ENCODE measurements around the gene ANKH.

Gene ANKH

GRCh38 chr5:14718778-14719177 is 152.8 kb downstream of the ANKH start:
- Histone ChIP-seq H3K9me2 (replicated peaks; ENCODE audit: control insufficient read depth, low read length) (no peaks in the 10 kb centered on the region), H3K36me3 (ENCODE audit: control insufficient read depth, low read length) (peaks cover 24% of the 10 kb centered on the region), H3K4me1 (ENCODE audit: control insufficient read depth, low read length) (no peaks in the 10 kb centered on the region), H3K4me2 (ENCODE audit: low read length) (no peak overlapping the region), H3F3A (ENCODE audit: control insufficient read depth, insufficient read depth) (no peaks in the 10 kb centered on the region), H3K4me3 (ENCODE audit: low read length) (no peak overlapping the region), H4K20me1 (ENCODE audit: control insufficient read depth, insufficient read depth, low read depth, low read length) (no peaks in the 10 kb centered on the region), H3K79me2 (ENCODE audit: control insufficient read depth, low read length) (no peaks in the 10 kb centered on the region), H3K9me3 (ENCODE audit: control insufficient read depth, insufficient read depth, low read length) (no peaks in the 10 kb centered on the region), H3K27me3 (ENCODE audit: control insufficient read depth, low read length) (no peaks in the 10 kb centered on the region), H3K27ac (ENCODE audit: low read depth, low read length) (no peak overlapping the region)
- TF ChIP-seq EZH2phosphoT487 (IDR thresholded peaks at IDR 0.05; ENCODE audit: borderline replicate concordance, low read length) = no peak

DNA sequence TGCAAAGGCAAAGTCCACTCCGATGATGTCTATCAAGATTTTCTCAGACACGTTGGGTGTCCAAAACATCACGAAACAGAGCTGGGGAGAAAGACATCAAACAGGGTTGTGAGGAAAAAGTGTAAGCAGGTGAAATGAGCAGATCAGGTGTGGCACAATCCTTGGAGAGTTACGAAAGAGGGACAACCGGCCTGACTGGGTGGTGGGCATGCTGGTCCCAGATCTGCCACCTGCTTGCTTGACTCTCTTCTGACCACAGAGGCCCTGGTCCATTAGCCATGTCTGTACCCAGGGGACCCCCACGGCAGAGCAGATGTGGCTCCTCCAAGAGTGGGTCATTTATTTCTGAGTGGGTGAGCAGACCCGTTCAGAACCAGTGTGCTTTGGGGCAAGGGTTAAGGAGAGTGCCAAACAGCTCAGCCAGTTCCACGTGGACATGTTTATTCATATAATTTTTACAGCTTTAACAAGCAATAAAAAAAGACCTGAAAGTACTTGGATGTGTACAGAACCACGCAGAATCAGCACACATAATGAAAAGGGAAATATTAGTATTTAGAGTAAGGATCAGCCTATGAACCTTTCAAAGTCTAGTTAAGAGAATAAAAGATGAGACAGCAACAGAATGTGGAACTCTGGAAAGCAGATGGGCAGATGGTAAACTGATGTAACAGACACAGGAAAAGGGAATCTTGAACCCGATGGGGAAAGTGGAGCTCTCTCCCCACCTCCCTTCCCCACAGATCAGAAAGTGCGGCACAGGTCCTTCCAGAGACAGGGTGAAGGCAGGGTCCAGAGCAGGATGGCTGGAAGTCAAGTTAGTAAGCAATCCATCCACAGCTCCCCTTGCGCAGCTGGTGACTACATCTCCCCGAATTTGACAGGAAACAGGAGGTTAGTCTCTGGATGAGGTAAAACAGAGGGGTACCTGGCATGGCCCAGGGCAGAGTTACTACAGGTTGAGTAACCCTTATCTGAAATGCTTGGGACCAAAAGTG is 154.5 kb downstream of the ANKH start:
- Histone ChIP-seq H3K27me3 (ENCODE audit: control insufficient read depth, low read length) (no peaks in the 10 kb centered on the region), H3K4me3 (ENCODE audit: low read length) (no peak overlapping the region), H3K4me2 (ENCODE audit: low read length) (no peak overlapping the region), H4K20me1 (ENCODE audit: control insufficient read depth, insufficient read depth, low read depth, low read length) (no peaks in the 10 kb centered on the region), H3F3A (ENCODE audit: control insufficient read depth, insufficient read depth) (no peaks in the 10 kb centered on the region), H3K36me3 (ENCODE audit: control insufficient read depth, low read length) (peaks cover 42% of the 10 kb centered on the region), H3K4me1 (ENCODE audit: control insufficient read depth, low read length) (no peaks in the 10 kb centered on the region), H3K27ac (ENCODE audit: low read depth, low read length) (no peak overlapping the region), H3K9me3 (ENCODE audit: control insufficient read depth, insufficient read depth, low read length) (no peaks in the 10 kb centered on the region), H3K79me2 (ENCODE audit: control insufficient read depth, low read length) (no peaks in the 10 kb centered on the region), H3K9me2 (replicated peaks; ENCODE audit: control insufficient read depth, low read length) (no peaks in the 10 kb centered on the region)
- TF ChIP-seq, protein P1, sequence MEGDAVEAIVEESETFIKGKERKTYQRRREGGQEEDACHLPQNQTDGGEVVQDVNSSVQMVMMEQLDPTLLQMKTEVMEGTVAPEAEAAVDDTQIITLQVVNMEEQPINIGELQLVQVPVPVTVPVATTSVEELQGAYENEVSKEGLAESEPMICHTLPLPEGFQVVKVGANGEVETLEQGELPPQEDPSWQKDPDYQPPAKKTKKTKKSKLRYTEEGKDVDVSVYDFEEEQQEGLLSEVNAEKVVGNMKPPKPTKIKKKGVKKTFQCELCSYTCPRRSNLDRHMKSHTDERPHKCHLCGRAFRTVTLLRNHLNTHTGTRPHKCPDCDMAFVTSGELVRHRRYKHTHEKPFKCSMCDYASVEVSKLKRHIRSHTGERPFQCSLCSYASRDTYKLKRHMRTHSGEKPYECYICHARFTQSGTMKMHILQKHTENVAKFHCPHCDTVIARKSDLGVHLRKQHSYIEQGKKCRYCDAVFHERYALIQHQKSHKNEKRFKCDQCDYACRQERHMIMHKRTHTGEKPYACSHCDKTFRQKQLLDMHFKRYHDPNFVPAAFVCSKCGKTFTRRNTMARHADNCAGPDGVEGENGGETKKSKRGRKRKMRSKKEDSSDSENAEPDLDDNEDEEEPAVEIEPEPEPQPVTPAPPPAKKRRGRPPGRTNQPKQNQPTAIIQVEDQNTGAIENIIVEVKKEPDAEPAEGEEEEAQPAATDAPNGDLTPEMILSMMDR (IDR thresholded peaks at IDR 0.05; ENCODE audit: low read depth, low read length, poor library complexity, severe bottlenecking) = no peak
- TF ChIP-seq EZH2phosphoT487 (IDR thresholded peaks at IDR 0.05; ENCODE audit: borderline replicate concordance, low read length) = no peak

- Histone ChIP-seq H3K27ac (ENCODE audit: low read depth, low read length) (no peak overlapping the region), H3K27me3 (ENCODE audit: control insufficient read depth, low read length) (no peaks in the 10 kb centered on the region), H3K9me2 (replicated peaks; ENCODE audit: control insufficient read depth, low read length) (no peaks in the 10 kb centered on the region), H3K4me1 (ENCODE audit: control insufficient read depth, low read length) (no peaks in the 10 kb centered on the region), H3K4me2 (ENCODE audit: low read length) (no peak overlapping the region), H3F3A (ENCODE audit: control insufficient read depth, insufficient read depth) (no peaks in the 10 kb centered on the region), H3K79me2 (ENCODE audit: control insufficient read depth, low read length) (no peaks in the 10 kb centered on the region), H3K4me3 (ENCODE audit: low read length) (no peak overlapping the region), H3K36me3 (ENCODE audit: control insufficient read depth, low read length) (peaks cover 54% of the 10 kb centered on the region), H3K9me3 (ENCODE audit: control insufficient read depth, insufficient read depth, low read length) (no peaks in the 10 kb centered on the region), H4K20me1 (ENCODE audit: control insufficient read depth, insufficient read depth, low read depth, low read length) (no peaks in the 10 kb centered on the region)
- no peak for TF ChIP-seq EZH2phosphoT487 (IDR thresholded peaks at IDR 0.05; ENCODE audit: borderline replicate concordance, low read length)
- TF ChIP-seq, protein P1 (IDR thresholded peaks at IDR 0.05; ENCODE audit: low read depth, low read length, poor library complexity, severe bottlenecking) = no peak
These were observed 156.1 kb downstream of the ANKH start for GRCh38 chr5:14715481-14715880.

GRCh38 chr5:14714706-14715105 is 156.9 kb downstream of the ANKH start:
- no peak overlapping the region for H3K27ac ChIP-seq (ENCODE audit: low read depth, low read length)
- TF ChIP-seq EZH2phosphoT487 (IDR thresholded peaks at IDR 0.05; ENCODE audit: borderline replicate concordance, low read length) = no peak
- TF ChIP-seq, protein P1 (IDR thresholded peaks at IDR 0.05; ENCODE audit: low read depth, low read length, poor library complexity, severe bottlenecking) = no peak
- H3K79me2 ChIP-seq (ENCODE audit: control insufficient read depth, low read length) = no peaks in the 10 kb centered on the region
- H4K20me1 ChIP-seq (ENCODE audit: control insufficient read depth, insufficient read depth, low read depth, low read length) = no peaks in the 10 kb centered on the region
- no peaks in the 10 kb centered on the region for H3K4me1 ChIP-seq (ENCODE audit: control insufficient read depth, low read length)
- no peak overlapping the region for H3K4me2 ChIP-seq (ENCODE audit: low read length)
- no peaks in the 10 kb centered on the region for H3K27me3 ChIP-seq (ENCODE audit: control insufficient read depth, low read length)
- no peak overlapping the region for H3K4me3 ChIP-seq (ENCODE audit: low read length)
- no peaks in the 10 kb centered on the region for H3K9me2 ChIP-seq (replicated peaks; ENCODE audit: control insufficient read depth, low read length)
- H3F3A ChIP-seq (ENCODE audit: control insufficient read depth, insufficient read depth) = no peaks in the 10 kb centered on the region
- H3K9me3 ChIP-seq (ENCODE audit: control insufficient read depth, insufficient read depth, low read length) = no peaks in the 10 kb centered on the region
- peaks cover 62% of the 10 kb centered on the region for H3K36me3 ChIP-seq (ENCODE audit: control insufficient read depth, low read length)

Measured in DOHH2 (cell line).